Testis (tissue), 3 donors: Measurements from ENCODE around the gene NUDT3. TPM values are rescaled to one million over a fixed set of nuclear protein-coding genes. Genes with fewer than 3 reads are reported as not detected.
"Not testable (repeated sequence)": the region's sequence is repeated elsewhere in the genome, so short reads cannot be mapped to it uniquely, and the experiment has no call there.

Experiments used
- DNase-seq: peaks from one replicate; pipeline ENCODE4 v3.0.0-alpha.2; 2019
- H3K27ac ChIP-seq, 2 donors: fragments of 200-600 bp; sonication (generic); one replicate each; pipeline ENCODE4 v1.5.1; 2019
- H3K27me3 ChIP-seq: fragments of 200-600 bp; sonication (generic); one replicate; pipeline ENCODE4 v1.5.1; 2019
- H3K36me3 ChIP-seq: fragments of 200-600 bp; sonication (generic); one replicate; pipeline ENCODE4 v1.5.1; 2017; ENCODE audit warnings: low read depth; ENCODE audit errors: missing control alignments
- H3K4me1 ChIP-seq: fragments of 200-600 bp; sonication (generic); one replicate; pipeline ENCODE4 v1.5.1; 2019
- H3K4me3 ChIP-seq, 2 donors: fragments of 200-600 bp; sonication (generic); one replicate each; pipeline ENCODE4 v1.5.1; 2017 to 2019
- H3K9me3 ChIP-seq: fragments of 200-600 bp; sonication (generic); one replicate; pipeline ENCODE4 v1.5.1; 2017
- POLR2A ChIP-seq: fragments of 450-650 bp; IDR thresholded peaks from one replicate; pipeline ENCODE4 v1.6.1; 2017; ENCODE audit warnings: antibody characterized with exemption, mild to moderate bottlenecking, moderate library complexity
- WGBS, 2 donors: methylation state at CpG; one replicate each; pipeline ENCODE4 v1.1.5; 2018; 5-methylcytosine and 5-hydroxymethylcytosine counted together
- intact Hi-C: fragments of 100-400 bp; cut with DNase I; formaldehyde crosslinking; loops from one replicate; pipeline ENCODE4 v1.15.1; 2023; ENCODE audit warnings: low total_unique reads
- polyA plus RNA-seq: library from polyadenylated mRNA; stranded (reverse); fragments of 350-450 nt; fragmentation: Illumina TruSeq; extraction: RNeasy Lipid Tissue Mini Kit (QIAGEN cat#74804); gene quantifications from one replicate; pipeline ENCODE4 v1.2.3, GENCODE V29; 2014; ENCODE audit warnings: low read depth, low replicate concordance; ENCODE audit not compliant: insufficient read depth
- total RNA-seq, 2 donors: library from RNA; depleted of rRNA; stranded (reverse); fragments of >200 nt; gene quantifications; one replicate each; pipeline ENCODE4 v1.2.3, GENCODE V29; 2016
- TF ChIP-seq, protein P1 (sequence below), 3 experiments: fragments of 450-650 bp in 2 of 3; fragments of 200-600 bp in 1 of 3; sonication (generic) in 1 of 3; IDR thresholded peaks; one replicate each; pipeline ENCODE4 v1.5.1; 2016 to 2019; ENCODE audit warnings: antibody characterized with exemption in 3 of 3, mild to moderate bottlenecking in 2 of 3, moderate library complexity in 1 of 3

Gene NUDT3
- total and polyA plus RNA-seq, 3 donors from 2014 or later, result 18.7 to 28.3 (median 24.0) TPM

DNA sequence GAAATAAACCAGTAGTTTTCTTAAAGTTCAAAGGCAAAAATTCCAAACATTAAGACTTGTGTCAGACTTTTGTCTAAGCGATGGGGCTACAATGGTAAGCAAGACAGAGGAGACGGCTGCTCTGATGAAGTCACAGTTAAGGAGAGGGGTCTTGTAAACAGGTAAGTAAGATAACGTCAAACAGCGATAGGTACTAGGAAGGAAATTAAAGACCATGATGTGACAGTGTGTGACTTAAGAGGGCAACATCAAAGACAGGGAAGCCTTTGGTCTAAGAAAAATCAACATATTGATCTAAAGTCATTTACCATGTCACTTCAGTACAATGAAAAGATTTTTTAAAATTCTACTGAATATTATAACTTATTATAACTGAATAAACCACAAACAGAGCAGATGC is 23.1 kb downstream of the NUDT3 start:
- Histone ChIP-seq H3K9me3 (no peaks in the 10 kb centered on the region), H3K4me3 (no peak overlapping the region), H3K27ac (no peak overlapping the region), H3K27me3 (no peaks in the 10 kb centered on the region), H3K36me3 (no peaks in the 10 kb centered on the region), H3K4me1 (no peaks in the 10 kb centered on the region)
- TF ChIP-seq POLR2A, result no peak
- TF ChIP-seq, protein P1, sequence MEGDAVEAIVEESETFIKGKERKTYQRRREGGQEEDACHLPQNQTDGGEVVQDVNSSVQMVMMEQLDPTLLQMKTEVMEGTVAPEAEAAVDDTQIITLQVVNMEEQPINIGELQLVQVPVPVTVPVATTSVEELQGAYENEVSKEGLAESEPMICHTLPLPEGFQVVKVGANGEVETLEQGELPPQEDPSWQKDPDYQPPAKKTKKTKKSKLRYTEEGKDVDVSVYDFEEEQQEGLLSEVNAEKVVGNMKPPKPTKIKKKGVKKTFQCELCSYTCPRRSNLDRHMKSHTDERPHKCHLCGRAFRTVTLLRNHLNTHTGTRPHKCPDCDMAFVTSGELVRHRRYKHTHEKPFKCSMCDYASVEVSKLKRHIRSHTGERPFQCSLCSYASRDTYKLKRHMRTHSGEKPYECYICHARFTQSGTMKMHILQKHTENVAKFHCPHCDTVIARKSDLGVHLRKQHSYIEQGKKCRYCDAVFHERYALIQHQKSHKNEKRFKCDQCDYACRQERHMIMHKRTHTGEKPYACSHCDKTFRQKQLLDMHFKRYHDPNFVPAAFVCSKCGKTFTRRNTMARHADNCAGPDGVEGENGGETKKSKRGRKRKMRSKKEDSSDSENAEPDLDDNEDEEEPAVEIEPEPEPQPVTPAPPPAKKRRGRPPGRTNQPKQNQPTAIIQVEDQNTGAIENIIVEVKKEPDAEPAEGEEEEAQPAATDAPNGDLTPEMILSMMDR (IDR thresholded peaks at IDR 0.05), result no peak
- DNase-seq, result no peak
- 87 to 90% methylated on average over 4 of the region's 4 CpGs for WGBS, 2 donors
- intact Hi-C loops, result no loop called here

DNA sequence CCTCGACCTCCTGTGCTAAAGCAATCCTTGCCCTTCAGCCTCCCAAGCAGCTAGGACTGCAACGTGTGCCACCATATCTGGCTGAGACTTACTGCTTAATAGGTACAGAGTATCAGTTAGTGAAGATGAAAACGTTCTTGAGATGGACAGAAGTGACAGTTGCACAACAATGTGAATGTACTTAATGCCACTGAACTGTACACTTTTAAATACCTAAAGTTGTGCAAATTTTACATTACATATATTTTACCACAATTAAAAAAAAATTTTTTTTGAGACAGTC is 25.9 kb downstream of the NUDT3 start:
- intact Hi-C loops, result no loop called here
- TF ChIP-seq, protein P1 (IDR thresholded peaks at IDR 0.05), result no peak
- no peak for TF ChIP-seq POLR2A
- H3K9me3 ChIP-seq, result no peaks in the 10 kb centered on the region
- H3K4me3 ChIP-seq, result no peak overlapping the region
- 54 to 69% methylated on average over 3 of the region's 3 CpGs for WGBS, 2 donors
- H3K4me1 ChIP-seq, result no peaks in the 10 kb centered on the region
- no peaks in the 10 kb centered on the region for H3K27me3 ChIP-seq
- no peak for DNase-seq
- no peaks in the 10 kb centered on the region for H3K36me3 ChIP-seq
- H3K27ac ChIP-seq, result no peak overlapping the region

DNA sequence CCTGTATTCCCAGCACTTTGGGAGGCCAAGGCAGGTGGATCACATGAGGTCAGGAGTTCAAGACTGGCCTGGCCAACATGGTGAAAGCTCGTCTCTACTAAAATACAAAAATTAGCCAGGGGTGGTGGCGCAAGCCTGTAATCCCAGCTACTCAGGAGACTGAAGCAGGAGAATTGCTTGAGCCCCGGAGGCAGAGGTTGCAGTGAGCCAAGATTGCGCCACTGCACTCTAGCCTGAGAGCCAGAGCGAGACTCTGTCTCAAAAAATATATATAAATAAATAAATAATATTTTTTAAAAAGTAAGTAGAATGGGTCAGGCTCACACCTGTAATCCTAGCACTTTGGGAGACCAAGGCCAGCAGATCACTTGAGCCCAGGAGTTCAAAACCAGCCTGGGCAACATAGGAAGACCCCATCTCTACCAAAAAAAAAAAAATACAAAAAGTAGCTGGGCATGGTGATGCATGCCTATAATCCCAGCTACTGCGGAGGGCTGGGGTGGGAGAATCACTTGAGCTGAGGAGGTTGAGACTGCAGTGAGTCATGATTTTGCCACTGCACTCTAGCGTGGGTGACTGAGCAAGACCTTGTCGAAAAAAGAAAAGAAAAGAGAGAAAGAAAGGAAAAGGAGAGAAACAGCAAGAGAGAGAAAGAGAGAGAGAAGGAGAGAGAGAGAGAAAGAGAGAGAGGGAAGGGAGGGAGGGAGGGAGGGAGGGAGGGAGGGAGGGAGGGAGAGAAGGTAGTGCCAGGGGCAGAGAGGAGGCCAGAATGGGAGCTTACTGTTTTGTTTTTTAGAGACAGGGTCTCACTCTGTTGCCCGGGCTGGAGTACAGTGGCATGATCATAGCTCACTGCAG is 26.5 kb downstream of the NUDT3 start:
- H3K4me1 ChIP-seq, DNase-seq, H3K27ac ChIP-seq, intact Hi-C loops, H3K36me3 ChIP-seq, H3K9me3 ChIP-seq, H3K4me3 ChIP-seq, H3K27me3 ChIP-seq: not testable (repeated sequence)
- WGBS, 2 donors, result 92 to 93% methylated on average over 9 of the region's 9 CpGs

DNA sequence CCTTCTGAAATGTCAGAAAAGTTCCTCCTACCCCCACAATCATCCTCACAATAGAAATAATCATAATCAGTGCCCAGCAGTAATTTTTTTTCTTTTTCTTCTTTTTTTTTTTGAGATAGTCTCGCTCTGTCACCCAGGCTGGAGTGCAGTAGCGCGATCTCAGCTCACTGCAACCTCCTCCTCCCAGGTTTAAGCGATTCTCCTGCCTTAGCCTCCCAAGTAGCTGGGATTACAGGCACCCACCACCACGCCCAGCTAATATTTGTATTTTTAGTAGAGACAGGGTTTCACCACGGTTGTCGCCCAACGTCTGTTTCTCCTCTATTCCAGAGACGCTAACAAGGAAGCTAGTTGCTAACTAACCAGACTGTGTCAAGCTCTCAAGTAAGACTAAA is 28.8 kb downstream of the NUDT3 start:
- not testable (repeated sequence) for H3K4me1 ChIP-seq

DNA sequence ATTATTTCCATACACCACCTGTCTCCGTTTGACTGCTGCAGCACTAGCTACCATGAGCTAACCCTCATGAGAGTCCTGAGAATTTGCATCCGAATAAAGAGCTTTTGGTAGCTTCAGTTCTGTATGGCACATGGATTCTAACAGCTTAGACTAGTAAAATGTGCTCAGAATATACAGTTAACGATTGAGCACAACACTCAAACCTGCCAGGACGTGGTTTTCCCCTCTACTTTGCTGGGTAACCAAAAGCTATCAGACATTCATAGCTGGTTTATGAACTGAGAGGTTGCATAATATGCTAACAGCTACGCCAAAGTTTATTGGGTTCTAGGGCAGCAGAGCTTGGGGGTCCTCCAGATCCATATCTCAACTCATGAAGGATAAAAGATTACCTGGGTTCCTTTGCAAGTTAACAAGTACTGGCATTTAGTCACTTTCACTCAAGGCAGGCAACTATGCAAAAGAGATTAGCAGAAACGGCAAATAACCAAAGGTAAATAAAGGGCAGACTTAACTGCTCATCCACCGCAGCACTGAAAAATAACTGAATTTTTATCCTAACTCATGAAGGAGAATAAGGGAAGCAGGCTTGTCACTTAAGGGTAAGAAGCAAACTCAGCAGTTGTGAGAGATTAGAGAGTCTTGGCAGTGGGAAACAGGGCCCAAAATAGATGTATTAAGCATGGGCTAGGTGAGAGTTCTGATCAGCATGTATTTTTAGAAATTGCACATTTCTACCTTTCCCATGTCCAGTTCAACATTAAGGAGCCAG is 29.4 kb downstream of the NUDT3 start:
- Histone ChIP-seq H3K36me3 (no peaks in the 10 kb centered on the region), H3K4me3 (no peak overlapping the region), H3K4me1 (no peaks in the 10 kb centered on the region), H3K27me3 (no peaks in the 10 kb centered on the region), H3K9me3 (no peaks in the 10 kb centered on the region), H3K27ac (no peak overlapping the region)
- intact Hi-C loops, result no loop called here
- 62 to 82% methylated on average over 7 of the region's 7 CpGs for WGBS, 2 donors
- DNase-seq, result no peak
- no peak for TF ChIP-seq POLR2A
- TF ChIP-seq, protein P1 (IDR thresholded peaks at IDR 0.05), result no peak

More for the DNA sequence above, 28.8 kb downstream of the NUDT3 start:
- 92 to 95% methylated on average over 9 of the region's 9 CpGs for WGBS, 2 donors
- H3K36me3 ChIP-seq, DNase-seq, intact Hi-C loops, H3K4me3 ChIP-seq, H3K27ac ChIP-seq, H3K9me3 ChIP-seq, H3K27me3 ChIP-seq: not testable (repeated sequence)
